EH (cell line): ENCODE results near the gene SPESP1.

ENCODE experiments used
- DNase-seq: peaks from one replicate; pipeline ENCODE4 v3.0.0-alpha.2; 2015; ENCODE audit warnings: low read depth

SPESP1 gene

DNA sequence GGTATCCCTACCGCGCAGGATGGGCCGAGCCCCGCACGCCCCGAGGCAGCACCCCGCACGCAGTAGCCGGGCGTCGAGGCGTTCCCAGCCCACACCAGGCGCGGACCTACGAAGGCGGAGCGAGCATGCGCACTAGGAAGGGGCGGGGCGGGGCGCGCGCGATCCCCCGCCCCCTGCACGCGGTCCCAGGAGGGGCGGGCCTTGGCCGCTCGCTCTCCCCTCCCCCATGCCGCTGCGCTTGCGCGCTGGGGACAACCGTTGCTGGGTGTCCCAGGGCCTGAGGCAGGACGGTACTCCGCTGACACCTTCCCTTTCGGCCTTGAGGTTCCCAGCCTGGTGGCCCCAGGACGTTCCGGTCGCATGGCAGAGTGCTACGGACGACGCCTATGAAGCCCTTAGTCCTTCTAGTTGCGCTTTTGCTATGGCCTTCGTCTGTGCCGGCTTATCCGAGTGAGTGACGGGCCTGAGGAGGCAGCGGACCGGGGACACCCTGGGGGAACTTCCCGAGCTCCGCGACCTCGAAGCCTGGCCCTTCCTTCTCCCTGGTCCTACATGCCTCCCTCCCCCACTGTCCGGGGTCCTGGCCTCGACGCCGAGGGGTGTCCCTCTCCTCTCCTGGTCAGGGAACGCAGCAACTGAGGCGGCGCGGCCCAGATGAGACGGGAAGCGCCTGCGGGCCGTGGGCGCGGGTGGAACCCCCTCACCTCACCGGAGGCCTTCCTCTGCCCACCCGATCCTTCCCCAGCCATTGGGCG, at the start of gene SPESP1:
Gene SPESP1, plus strand, starts transcription at position 258 of the 755 bp plus-strand sequence. Its CDS starts 129 bp downstream, at position 387.
- DNase-seq, result peak; percentile 82

DNA sequence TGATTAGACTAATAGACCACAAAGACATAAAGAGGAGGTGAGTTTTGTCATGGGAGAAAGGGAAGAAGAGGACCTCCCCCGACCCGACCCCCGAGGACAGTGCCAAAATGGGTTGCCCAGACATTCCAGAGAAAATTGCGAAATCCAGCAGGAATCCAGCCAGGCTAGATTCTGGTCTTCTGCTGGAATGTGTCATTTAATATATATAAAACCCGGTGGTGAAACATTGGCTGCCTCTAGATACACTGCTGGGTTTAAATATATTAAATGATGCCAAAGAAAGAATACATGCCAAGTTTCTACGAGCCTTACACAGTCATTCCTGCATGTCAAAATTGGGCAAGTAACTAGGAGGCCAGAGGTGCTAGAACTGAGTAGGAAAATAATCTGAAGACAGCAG, 45.3 kb upstream of the SPESP1 start:
- DNase-seq, result peak; percentile 54

DNA sequence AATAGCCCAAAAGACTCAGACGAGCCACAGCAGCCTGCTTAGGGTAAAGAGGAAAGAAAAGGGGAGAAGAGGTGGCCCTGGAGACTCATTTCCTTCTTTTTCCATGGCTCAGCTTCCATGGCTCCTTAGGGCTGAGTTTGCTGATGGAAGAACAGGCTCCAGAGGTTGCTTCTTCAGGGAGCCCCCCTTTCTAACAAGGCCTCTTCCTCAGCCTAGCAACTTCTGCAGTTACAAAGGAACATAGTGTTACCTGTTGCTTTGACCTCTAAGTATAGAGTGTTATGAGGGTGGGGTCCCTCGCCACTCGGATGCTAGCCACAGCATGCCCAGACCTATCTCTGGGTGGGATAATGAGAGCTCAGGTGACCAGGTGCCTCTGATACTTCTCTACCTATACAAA, 43.2 kb upstream of the SPESP1 start:
- no peak for DNase-seq

DNA sequence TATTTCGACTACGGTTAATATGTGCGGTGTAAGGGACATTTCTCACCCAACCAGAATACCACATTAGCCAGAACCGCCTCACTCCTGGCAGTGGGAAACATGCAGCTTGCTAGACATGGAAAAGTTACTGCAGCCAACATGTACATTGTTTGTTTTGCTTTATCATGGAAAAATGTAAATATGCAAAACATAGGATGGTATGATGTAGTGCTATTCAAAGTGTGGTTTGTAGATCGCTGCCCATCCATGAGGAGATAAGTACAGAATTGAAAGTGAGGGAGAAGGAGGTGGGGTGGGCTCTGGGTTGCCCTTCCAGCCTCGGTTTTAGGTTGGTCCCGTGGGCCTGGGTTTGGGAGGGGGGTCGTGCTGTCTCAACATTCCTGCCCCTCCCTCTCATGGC, 42.5 kb upstream of the SPESP1 start:
- DNase-seq, result no peak

DNA sequence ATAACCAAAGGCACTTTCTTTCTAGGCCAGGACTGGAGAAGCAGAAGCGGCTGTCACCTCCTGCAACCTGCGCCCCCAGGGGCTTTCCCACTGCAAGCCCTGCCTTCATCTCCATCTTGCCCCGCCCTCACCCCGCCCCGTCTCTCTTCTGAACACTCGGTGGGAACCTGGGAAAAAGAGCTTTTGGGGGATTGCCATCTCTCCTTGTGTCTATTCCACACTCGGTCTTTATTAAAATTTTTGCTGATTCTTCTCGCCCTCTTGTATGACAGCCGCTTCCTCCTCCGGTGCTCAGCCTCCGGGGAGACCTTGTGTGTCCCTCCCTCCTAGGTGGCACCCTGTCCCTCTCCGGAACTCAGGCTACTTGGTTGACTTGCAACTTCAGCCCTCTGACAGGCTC, 41.9 kb upstream of the SPESP1 start:
- DNase-seq, result no peak

DNA sequence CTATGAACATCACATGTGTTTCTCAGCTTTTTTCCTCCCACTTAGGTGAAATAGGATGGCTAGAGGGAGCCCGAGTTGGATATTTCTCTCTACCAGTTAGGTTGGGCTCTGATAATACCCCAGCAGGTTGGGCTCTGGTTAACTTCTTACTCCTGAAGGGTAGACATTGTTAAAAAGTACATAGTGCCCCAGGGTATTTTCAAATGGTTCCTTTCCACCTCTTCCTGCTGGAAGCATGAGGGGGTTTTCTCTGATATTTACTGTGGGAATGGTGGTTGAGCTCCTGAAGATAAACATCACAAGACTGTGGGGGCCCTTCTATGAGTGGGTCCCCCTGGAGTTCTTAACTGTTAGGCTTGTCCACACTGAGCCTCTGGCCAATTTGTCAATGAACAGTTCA, 36.1 kb upstream of the SPESP1 start:
- DNase-seq, result no peak

DNA sequence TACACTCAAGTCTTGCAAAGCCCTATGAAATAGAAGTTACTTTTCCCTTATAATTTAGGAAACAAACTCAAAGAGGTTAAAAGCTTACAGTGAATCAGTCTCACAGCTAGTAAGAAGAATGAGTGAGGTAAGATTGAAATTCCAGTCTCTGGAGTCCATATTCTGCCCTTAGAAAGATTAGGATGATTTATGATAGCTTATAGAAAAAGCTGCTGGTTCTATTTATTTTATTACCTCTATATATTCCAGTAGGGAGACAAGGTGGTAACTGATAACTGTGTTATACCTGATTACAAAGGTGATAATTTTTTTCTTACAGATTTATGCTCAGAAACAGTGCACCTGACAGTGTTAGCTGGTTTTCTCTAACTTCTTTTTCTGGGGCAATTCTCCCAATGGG, 34.1 kb upstream of the SPESP1 start:
- no peak for DNase-seq

DNA sequence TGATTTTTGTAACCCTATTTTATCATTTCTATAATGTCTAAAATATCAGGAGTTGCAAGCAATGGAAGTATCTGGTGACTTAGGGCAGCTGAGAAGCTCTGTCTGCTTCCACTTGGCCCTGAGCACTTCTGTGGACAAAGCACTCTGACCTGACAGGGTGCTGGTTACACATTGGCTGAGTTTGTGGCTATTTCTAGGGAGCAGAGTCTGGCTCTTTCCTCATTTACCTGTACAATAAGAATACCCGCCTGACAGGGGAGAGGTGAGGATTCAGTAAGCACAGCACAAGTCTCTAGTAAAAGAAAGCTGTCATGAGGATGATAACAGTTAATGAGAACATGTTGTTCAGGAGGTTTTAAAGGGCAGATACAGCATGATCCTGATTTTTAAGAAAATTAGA, 33.3 kb upstream of the SPESP1 start:
- DNase-seq, result no peak

DNA sequence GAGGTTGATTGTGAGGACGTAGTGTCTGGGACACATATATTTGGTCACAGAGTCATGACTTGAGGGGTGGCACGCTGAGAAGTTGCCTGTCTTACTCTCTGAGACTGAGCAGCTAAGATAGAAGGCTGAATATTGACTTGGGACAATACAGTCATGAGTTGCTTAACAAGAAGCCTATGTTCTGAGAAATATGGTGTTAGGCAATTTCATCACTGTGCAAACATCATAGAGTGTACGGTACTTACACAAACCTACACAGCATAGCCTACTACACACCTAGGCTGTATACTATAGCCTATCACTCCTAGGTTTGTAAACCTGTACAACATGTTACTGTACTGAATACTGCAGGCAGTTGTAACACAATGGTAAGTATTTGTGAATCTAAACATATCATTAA, 30.3 kb upstream of the SPESP1 start:
- no peak for DNase-seq

DNA sequence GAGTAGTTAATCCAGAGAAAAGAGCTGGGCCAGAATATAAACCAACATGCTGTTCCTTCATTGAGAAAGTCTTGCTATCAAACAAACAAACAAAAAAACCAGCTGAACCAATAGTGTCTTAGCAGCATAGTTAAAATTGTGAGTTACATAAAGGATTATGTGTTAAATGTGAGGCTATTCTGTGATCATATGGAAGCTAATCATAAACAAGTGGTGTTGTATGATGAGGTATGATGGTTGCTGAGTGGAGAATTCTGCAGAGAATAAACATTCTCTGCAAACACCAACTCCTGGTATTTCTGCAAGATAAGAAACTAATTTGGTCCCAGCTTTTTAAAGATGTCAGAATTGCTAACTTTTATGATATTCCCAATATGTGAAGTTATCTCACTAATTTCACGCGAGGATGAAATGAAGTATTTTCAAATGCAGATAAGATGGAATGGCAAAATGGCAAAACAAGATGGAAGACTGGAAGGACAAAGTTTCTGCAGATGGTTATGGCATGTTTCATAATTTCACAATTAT, 22.9 kb upstream of the SPESP1 start:
- no peak for DNase-seq

DNA sequence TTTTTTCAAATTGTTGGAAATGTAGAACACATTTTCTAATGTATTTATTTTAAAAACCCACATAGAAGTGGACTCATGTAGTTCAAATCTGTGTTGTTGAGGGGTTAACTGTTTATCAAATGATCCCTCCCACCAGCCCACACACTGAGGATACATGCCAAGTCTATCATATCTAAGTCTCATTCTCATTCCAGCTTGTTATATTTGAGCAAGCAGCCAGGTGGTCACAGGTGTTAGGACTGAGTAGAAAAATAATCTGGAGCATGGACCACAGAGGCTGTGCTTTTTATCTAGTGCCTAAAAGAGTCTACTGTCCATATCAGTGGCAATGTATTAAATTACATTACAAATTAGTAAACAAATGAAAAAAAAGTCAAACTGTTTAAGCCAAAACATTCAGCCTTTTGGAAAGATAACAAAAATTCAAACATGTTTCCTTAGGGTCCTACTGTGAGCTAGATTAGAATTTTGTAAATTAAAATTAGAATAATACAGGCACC, 20.7 kb upstream of the SPESP1 start:
- DNase-seq, result no peak

DNA sequence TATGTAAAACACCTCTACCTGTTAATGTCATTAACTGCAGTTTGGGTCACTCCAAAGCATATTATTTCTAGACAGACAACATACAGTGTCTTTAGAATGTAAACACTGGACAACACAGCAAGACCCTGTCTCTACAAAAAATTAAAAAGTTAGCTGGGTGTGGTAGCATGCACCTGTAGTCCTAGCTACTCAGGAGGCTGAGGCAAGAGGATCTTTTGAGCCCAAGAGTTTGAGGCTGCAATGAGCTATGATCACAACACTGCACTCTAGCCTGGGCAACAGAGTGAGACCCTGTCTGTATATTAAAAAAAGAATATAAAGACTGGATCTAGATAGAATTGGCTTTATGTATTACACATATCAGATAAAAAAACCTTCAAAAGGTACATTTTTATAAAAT, 20.0 kb upstream of the SPESP1 start:
- no peak for DNase-seq

DNA sequence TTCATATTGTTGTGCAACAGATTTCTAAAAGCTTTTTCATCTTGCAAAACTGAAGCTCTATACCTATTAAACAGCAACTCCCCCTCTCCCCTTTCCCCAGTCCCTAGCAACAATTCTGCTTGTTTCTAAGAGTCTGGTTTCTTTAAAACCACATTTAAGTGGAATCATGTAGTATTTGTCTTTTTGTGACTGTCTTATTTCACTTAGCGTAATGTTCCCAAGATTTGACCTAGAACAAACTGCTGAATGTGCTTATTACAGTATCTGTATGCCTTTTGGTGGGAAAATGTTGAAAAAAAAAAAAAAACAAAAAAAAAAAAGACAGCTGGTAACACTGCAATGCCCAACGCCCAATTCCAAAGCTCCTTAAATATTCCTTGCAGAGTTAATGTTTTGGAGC, 19.5 kb upstream of the SPESP1 start:
- DNase-seq, result no peak

DNA sequence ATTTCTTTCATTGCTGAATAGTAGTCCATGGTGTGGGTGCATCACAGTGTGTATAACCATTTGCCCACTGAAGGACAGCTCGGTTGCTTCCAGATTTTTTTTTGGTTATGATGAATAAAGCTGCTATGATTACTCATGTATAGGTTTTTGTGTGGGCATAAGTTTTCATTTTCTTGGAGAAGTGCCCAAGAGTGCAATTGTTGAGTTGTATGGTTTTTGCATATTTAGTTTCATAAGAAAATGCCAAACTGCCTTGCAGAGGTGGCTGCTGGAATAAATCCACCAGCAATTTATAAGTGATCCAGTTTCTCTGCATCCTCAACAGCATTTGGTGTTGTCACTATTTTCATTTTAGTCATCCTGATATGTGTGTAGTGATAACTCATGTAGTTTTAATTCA, 8.4 kb upstream of the SPESP1 start:
- DNase-seq, result no peak

DNA sequence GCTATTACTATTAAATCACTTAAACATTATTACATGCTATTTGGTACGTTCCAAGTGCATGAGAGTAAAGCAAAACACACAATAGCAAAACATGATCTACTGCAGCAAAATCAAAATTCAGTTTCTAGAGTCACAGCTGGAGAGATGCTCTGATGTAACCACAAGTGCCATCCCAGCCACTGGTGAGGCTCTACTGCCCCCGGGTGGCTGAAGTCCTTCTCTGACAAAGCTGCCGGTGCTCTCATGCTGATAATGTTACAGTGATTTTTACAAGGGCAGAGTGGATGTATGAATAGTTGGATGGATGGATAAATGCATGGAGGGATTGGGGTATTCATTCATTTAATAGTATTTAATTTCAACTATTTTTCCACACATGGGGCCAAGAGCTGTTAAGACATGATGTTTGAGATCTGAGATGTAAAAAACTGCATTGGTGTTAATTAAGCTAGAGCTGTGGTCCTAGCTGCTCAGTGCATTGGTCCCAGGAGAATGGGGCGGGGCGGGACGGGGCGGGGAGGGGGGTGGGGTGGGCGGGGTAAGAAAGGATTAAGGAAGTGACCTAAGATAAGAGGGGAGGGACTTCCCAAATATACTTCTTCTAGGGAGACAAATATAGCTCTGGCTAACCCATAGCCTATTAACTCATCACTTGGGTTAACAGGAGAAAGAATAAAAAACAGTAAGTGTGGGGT, 5.3 kb upstream of the SPESP1 start:
- DNase-seq, result peak; percentile 82

DNA sequence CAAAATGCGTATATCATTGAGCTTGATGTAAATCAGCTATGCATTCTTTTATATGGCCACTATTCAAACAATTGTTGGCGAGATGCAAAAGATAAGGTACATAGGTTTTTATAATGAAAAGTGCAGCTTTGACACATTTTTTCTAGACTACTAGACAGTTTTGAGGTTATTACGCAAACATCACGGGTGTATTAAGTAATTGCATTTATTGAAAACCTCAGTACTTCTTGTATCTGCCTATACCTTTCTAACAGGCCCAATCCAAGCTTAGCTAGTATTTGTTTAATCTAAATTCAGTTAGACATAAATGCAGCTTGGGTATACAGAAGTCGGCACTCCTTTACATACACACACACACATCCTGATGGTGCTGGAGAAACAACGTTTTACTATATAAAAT, 2.7 kb downstream of the SPESP1 start:
- DNase-seq, result no peak

DNA sequence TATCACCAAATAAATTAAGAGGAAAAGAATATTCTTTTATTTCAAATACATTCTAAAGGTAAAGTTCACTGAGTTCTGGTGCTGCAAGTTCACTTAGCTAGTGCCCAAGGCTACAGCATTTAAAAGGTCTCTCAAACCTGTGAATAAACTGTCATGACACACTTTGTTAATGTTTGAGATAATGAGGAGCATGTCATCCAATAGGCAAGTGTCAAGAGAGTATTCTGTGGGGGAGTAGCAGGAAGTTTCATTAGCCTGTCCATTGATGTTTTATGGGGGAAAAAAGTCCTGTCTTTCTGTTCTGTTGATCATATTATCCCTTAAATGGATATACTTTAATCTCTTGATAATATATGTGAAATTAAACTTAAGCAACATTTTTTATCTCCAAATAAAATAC, 4.0 kb downstream of the SPESP1 start:
- no peak for DNase-seq

DNA sequence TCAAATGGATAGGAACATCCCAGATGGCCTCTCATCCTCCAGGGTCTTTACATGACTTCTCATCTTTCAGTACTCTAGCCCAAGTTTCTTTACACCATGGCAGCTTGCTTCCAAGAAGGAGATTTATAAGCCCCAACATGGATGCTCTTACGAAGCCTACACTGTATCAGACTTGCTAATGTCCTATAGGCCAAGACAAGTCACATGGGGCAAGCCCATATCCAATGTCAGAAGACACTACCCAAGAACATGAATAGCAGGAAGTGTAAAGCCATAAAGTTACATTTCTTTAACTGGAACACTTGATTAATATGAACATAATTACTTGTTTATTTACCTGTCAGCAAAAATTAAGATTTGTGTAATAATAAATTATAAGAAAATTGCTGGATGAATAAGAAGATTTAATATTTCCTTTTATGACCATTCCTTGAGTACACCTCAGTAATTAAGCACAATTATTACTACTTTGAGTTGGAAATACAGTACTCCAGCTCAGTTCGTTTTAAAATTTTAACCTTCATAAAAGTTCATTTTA, 5.1 kb downstream of the SPESP1 start:
- DNase-seq, result no peak

DNA sequence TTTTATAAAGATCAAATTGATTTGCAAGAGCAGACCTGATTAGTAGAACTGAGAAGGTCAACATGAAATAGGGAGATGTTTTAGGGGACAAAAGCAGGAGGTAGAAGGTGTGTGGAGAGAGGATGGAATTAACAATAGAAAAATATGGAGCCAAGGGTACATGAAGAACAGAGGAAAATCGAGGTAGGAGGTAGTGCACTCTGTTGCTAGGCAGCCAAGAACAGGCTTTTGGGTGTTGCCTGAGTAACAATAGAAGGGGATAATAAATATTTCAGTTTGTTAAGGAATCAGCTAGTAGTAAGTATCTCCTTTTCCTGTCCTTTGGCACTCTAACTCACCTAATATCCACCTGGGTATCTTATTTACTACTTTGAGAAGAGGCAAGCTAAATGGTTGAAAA, 9.2 kb downstream of the SPESP1 start:
- no peak for DNase-seq

DNA sequence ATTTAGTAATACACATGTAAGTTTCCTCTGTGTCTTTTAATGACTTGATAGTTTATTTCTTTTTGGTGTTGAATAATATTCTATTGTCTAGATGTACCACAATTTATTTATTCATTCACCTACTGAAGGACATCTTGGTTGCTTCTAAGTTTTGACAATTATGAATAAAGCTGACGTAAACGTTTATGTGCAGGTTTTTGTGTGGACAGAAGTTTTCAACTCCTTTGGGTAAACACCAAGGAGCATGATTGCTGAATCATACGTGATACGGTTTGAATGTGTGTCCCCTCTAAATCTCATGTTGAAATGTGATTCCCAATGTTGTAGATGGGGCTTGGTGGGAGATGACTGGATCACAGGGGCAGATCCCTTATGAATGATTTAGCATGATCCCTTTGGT, 21.5 kb downstream of the SPESP1 start:
- DNase-seq, result no peak

DNA sequence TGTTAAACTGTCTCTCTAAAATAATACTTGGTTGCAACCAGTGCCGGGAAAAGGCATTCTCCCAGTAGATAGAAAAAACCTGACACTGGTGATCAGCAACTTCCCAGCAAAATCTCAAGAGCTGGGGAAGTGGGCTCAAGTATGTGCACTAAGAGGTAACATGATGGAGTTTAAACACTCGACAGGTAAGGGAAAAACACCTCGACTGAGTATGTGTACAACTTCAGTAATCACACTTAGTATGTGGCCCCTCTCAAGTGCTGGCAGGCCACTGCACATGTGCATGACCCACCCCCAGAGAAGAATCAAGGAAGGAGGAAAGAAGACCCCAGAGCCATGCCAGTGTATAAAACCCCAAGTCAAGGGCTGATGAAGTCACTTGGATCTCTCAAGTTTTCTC, 27.4 kb downstream of the SPESP1 start:
- DNase-seq, result no peak

DNA sequence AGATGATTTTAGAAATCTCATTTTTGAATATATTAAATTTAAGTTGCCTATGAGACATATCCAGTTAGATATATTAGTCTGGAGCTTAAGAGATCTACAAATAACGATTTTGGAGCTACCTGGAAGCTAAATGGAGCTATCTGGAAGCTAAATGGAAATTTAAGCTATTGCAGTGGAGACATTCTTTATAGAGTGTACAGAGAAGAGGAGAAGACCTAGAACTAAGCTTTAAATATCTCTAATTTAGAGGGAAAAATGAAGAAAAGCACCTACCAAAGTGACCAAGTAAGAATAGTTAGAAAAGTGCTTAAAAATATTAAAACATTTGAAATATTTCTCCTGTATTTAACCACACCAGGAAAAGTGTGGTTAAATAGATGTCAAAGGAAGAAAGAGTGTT, 28.3 kb downstream of the SPESP1 start:
- no peak for DNase-seq

DNA sequence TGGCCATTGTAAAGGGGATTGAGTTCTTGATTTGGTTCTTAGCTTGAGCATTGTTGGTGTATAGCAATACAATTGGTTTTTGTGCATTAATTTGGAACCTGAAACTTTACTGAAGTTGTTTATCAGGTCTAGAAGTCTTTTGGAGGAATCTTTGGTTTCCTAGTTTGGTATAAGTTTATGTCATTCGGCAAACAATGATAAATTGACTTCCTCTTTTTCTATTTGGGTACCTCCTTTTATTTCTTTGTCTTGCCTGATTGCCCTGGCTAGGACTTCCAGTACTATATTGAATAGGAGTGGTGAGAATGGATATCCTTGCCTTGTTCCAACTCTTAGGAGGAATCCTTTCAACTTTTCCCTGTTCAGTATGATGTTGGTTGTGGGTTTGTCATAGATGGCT, 32.1 kb downstream of the SPESP1 start:
- DNase-seq, result no peak
